Stimulated activated CD8-positive, alpha-beta memory T cell treated with anti-CD3 and anti-CD28 coated beads, Interleukin-4, amount 100 ng/mL, for 24 hours (primary cell): ENCODE measurements around the gene ZFX.

Source experiments
- DNase-seq: peaks from one replicate; pipeline ENCODE4 v3.0.0-alpha.2; 2020; ENCODE audit warnings: low read depth

ZFX gene

DNA sequence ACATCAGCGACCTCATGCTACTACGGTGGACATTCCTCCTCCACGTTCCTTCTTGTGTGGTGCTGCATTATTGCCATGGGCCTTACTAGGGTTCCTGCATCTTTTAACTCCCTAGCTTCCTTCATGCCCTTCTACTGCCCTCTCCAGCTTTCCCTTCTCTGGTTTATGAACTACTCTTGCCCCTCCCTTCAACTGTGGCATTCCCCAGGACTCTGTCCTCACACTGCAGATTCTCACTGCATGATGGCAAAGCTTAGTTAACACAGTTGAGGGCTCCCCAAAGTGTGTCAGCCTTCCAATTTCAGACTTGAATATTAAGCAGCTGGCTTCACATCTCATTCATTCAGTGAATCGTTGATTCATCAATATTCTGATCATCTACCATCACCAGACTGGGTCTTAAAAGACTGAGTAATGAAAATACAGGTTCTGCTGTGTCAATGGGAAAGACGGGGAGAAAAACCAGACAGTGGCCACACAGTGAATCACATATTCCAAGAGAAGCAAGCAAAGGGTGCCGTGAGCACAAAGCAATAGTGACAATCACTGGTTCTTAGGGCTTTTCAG is 53.0 kb downstream of the ZFX start:
- DNase-seq: no peak

DNA sequence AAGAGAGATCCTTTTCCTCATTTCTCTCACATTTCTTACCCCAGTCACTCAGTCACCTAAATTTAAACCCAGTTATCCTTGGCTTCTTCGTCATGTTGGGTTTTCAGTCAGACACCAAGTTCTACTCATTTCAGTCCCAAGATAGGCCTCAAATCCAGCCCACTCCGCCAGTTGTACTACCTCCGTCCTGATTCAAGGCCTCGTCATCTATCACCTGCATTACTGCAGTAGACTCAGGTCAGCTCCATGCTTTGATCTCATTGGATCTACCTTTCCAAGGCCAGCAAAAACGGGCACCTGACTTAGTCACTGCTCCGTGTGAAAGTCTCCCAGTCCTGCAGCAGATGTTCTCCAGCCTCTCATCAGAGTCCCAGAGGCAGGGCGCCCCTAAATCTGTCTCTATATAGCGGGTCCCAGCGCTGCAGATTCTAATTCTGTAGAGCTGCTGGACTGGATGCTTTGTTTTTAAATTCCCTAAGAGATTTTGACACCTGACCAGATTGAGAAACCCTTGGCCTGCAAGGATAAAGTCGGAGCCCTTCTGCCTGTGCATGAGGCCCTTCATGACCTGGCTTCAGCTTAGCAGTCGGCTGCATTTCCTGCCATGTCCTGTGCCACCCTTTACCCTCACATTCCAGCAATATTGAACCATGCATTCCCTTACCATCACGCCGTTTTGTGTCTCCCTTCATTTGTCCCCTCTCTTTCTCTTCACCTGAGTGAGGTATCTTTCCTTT is 53.7 kb downstream of the ZFX start:
- no peak for DNase-seq

DNA sequence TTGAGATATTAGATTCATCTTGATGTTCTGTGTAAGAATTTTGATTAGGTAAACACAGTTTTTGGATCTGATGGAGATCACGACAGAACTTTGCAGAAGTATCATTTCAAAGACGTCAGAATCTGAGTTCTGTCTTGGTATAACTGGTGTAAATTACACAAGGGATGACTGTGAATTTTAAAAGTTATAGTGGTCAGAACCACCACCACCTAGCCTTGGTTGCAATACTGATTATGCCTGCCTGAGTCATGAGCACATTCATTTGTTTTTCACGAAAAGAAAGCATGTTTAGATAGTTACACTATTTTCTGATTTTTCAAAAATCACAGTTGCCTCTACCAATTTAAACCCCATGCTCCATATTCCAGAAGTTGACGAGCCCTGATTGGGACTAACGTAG is 54.8 kb downstream of the ZFX start:
- DNase-seq: no peak

DNA sequence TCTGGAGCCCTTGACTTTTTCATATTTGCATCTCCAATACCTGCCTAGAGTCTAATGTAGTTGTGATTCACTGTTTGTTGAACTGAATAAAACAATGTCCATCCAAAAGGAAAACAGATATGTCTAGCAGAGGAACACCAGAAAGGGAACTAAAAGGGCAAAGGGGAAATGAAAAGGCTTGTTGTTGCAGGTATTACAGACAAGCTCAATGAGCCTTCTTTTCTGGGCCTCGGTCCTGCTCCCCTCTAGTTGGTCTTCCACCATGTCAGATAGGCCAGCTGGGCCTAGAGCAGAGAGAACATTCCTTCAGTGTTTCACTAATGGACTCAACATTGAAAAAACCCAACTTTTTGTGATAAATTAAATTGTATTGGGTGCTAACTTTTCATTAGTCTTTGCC is 55.4 kb downstream of the ZFX start:
- no peak for DNase-seq

DNA sequence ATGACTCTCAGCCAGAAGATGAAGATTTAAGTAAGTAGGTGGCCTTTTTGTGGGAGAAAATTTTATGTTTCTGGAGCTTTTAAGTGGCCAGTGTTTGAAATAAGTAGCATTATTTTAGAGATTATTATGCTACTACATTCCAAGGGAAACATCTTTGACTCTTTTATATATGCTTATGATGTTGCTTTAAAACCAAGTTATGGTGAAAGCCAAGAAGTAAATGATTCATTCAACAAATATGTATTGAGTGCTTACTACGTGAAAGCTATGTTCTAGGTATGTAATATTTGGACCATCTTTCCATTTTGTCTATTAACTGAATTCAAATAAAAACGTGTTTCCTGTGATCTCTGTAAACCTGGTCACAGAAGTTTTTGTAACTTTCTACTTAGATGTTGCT is 58.3 kb downstream of the ZFX start:
- no peak for DNase-seq

DNA sequence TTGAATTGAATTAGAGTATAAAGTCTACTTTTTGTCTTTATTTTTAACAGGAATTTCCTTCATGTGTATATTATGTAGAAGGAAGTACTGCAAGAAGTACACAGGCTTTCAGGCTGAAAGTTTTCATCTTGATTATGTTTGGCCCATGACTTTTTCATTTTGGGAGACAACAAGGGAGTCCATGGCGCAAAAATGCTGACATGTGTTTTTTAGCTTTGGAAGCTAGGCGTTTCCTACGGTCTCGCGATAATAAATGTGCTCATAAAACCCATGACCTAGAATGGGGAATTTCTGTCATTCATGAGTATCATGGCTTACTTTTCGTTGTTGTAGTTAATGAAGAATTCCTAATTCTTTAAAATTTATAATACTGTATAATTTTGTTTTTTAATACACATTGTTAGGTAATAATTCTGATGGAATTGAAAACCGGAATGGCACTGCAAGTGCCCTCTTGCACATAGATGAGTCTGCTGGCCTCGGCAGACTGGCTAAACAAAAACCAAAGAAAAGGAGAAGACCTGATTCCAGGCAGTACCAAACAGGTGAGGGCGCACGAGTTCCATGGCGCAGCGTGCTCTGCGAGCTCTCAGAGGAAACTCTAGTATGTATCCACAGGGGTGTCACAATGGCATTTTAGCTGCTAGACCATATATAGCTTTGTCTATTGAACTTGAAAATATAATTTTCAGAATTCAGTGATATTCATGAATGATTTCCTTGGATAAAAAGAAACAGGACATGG is 59.1 kb downstream of the ZFX start:
- no peak for DNase-seq

DNA sequence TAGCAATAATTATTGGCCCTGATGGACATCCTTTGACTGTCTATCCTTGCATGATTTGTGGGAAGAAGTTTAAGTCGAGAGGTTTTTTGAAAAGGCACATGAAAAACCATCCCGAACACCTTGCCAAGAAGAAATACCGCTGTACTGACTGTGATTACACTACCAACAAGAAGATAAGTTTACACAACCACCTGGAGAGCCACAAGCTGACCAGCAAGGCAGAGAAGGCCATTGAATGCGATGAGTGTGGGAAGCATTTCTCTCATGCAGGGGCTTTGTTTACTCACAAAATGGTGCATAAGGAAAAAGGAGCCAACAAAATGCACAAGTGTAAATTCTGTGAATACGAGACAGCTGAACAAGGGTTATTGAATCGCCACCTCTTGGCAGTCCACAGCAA is 60.7 kb downstream of the ZFX start:
- no peak for DNase-seq

DNA sequence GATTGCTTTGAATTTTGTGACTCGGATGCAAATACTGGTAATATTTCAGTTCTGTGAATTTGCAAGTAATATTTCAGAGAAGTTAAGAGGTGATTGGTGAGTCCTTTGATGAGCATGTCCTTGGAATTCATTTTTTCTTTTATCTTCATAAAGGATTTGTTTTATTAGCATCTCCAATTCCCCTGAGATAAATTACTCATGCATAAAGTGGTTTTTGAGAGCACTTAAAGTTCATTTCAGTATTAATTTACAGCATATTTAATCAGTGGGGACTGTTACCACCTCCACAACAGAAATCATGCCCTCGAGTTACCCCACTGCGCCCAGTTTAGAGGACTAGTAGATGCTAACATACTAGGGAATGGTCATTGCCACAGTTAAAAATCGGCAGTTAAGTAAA is 65.0 kb downstream of the ZFX start:
- DNase-seq: no peak

DNA sequence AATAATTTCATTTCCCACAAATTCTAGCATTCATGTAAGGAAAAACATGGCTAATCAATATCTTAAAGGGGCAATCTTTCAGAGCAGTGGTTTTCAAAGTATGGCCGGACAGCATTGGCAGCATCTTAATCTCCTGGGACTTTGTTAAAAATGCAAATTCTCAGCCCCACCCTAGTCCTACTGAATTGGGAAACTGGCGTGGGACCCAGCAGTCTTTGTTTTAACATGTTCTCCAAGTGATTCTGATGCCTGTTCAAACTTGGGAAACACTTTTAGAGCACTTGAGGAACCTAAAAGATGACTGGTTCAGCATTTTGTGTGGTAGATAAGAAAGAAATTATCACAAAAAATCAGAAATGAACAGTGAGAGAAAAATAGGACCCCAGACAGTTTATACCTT is 65.7 kb downstream of the ZFX start:
- no peak for DNase-seq

DNA sequence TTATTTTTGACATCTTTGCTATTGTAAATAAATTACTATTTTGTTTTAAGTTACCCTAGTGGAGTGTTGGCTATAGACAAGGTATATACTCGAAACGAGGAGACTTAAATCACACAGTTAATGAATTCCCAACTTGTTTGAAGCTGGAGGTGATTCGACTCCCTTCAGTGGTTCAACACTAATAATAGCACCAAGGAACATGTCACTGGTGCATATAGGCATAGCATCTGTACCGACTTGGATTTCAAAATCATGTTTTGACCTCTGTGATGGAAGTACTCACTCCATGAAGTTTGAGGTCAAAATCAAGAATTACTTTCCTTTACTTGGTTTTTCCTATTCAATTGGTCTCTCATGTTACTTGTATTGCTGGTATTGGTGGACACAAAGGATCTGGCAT is 66.5 kb downstream of the ZFX start:
- no peak for DNase-seq

DNA sequence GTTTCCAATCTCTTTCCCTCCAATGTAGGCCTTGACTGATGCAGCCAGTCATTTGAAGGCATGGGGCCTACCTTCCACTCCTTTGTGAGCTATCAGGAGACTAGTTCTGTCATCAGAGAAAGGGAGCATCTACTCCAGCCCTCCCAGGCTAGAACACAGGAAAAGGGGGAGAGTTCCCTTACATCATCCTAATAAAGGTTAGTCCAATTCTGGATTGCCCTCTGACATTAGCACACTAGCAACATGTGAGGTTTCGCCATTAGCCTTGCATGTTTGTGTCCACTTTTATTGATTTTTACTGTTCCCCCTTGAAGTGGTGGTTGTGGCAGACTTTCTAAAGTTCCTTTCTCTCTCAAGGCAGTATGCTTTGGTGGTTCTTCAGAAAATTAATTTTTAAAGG is 67.3 kb downstream of the ZFX start:
- no peak for DNase-seq

DNA sequence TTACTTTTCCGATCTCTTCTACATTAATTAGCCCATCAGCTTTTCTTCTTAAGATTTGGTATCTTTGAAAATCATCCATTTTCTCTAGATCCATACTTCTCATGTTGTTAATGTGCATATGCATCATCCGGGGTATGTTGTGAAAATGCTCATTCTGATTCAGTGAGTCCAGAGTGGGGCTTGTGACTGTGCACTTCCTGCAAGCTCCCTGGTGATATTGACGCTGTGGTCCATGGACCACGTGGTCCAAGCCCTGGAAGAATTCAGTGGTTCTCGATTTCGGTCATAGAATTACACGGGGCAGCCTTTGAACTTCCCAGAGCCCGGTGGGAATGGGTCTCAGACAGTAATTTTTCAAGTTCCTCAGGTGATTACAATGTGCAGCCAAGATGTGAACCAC is 69.8 kb downstream of the ZFX start:
- no peak for DNase-seq

DNA sequence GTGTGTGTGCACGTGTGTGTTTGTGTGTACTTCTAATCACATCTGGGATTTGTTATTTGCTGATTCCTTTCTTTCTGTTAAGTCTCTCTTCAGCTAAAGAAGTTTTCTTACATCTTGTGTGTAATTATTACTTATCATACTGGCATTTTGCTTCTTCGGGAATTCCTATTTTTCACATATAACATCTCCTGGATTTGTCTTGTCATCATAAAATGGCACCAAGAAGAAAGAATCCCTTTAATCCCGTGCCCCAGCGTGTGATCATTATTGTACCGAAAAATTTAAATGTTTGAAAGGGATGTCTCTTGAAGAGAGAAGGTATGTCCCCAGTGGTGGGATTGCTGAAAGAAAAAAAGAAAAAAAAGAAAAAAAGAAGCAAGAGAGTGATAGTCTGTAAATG is 72.3 kb downstream of the ZFX start:
- DNase-seq: no peak

DNA sequence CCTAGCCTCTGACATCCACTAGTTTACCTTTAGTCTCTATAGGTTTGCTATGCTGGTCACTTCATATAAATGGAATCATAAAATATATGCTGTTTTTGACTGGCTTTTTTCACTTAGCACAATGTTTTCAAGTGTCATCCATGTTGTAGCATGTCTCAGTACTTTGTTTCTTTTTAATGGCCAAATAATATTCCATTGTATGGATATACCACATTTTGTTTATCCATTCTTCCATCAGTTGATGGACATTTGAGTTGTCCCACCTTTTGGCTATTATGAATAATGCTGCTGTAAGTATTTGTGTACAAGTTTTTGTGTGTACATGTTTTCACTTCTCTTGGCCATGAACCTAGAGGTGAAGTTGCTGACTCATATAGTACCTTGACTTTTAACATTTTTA is 75.7 kb downstream of the ZFX start:
- no peak for DNase-seq

DNA sequence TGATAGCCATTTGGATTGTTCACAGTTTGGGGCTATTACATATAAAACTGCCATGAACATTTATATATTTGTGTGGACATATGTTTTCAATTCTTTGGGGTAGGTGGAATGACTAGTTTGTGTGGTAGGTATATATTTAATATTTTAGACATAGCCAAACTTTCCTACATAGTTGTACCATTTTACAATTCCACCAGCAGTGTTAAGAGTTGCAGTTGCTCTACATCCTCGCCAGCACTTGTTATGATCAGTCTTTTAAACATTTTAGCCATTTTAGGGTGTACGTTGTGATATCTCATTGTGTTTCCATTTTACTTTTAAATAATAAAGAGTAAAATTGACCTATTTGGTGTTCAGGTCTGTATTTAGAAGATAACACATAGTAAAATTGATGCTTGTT is 76.6 kb downstream of the ZFX start:
- no peak for DNase-seq

DNA sequence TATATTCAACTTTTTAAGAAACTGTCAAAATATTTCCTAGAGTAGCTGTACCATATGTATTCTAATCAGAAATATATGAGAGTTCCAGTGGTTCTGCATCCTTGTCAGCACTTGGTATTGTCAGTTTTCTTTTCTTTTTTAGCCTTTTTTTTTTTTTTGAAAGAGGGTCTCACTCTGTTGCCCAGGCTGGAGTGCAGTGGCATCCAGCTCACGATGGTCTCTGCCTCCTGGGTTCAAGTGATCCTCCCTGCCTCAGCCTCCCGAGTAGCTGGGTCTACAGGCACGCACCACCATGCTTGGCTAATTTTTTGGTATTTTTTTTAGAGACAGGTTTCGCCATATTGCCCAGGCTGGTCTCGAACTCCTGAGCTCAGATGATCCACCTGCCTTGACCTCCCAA is 79.1 kb downstream of the ZFX start:
- no peak for DNase-seq

DNA sequence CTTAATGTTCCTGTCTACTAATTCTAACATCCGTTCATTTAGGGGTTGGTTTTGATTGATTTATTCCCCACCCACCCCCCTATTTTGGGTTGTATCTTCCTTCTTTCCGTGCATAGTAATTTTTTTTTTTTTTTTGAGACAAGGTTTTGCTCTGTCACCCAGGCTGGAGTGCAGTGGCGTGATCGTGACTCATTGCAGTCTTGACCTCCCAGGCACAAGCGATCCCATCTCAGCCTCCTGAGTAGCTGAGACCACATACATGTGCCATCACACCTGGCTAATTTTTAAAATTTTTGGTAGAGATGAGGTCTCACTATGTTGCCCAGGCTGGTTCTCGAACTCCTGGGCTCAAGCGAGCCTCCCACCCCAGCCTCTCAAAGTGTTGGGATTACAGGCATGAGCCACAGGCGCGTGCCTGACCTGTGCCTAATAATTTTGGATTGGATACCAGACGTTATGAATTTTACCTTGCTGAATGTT is 79.9 kb downstream of the ZFX start:
- no peak for DNase-seq

DNA sequence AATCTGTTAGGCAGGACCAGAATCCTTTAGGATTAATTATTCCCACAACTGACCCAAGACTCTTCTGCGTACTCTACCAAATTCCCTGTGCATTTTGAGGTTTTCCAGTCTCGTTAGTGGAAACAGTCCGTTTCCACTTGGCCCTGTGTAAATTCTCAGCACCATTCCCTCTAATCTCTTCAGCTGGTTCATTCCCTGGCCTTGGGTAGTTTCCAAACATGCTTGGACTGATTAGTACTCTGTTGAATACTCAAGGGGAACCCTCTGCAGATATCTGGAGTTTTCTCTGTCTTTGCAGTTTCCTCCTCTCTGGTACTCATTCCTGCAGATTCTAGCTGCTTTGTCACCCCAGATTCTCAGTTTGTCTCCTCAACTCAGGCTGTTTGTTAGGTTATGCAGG is 80.4 kb downstream of the ZFX start:
- no peak for DNase-seq

DNA sequence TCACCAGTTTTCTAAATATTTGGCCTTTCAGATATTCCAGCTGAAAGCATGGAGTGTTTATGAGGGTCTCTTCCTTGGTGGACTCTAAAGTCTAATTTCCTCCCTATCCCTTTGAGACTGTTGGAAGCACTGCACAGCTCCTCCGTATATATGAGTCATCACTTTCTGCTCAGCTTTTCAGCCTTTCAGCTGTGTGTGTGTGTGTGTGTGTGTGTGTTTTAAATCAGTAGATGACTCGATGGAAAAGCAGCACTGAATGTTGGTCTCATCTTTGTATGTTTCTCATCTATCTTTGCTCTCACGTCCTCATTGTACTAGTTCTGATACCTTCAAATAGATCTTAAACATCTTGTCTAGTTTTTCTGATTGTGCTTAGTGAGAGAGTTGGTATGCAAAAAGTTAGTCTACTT is 81.6 kb downstream of the ZFX start:
- no peak for DNase-seq

DNA sequence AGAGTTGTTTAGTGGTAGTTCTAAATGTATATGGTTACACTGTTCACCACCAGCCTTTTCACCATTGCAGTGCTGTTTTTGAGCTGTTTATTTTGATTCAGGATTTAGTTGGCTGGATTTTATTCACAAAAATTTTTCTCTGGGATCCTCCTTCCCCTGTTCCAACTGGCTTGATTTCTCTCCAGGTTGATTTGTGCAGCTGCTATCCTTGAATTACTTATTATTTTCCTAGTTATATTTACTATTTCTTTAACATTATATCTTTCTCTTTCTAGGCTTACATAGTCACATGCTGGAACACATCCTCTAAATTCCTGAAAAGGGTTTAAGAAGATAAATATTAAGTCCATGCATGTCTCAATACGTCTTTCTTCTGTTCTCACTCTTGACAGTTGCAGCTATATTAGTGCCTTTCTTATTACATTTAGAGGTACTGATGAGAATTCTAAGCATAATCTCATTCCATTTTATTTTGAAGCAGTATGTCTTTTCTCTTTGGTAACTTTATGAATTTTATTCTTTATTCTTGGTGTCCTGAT is 82.2 kb downstream of the ZFX start:
- no peak for DNase-seq

DNA sequence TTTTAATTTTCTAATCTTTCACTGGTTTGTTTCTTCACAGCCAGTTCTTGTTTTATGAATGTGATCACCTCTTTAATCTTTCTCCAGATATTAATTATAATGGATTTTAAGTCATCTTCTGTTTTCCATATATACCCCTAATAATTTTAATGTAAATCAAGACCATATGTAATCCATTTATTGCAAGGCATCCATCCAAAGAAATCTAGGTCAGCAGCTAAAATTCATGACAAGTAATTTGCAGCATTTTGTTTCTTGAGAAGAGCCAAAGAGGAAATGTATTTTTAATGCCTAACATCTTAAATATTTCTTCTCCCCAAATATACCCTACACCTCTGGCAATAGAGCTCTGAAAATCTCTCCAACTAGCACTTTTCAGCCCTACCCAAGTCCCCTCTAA is 83.3 kb downstream of the ZFX start:
- DNase-seq: no peak

DNA sequence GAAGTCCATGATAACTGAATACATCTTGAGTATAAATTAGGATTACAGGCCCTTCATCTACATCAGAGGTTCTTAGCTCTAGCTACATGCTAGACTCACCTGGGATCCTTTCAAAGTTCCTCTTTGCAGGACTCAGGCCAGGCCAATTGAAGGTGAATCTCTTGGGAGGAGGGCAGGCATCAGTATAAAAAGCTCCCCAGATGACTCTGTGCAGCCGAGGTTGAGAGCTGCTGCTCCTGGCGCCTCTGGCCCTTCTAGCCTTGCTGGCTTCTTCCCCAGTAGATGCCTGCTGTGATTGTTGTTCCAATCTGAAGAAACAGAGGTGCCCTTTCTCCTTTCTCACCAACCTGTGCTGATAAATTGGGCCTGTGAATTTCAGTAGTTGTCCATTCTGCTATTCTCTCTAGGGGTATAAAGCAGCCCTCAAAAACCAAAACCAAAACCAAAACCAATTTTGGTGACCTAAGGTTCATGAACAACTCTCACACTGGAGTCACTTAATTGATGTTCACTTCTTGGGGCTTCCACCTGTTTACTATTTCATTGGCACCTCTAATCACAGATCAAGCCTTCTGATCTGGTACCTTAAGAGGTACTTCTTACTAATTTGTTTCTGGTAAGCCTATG is 85.7 kb downstream of the ZFX start:
- DNase-seq: no peak
